Activated T-helper 17 cell treated with anti-CD3 and anti-CD28 coated beads, Interleukin-2, amount 50 U/mL, for 72 hours (primary cell): ENCODE measurements around the gene AXDND1. TPM values are rescaled to one million over a fixed set of nuclear protein-coding genes. Genes with fewer than 3 reads are reported as not detected.
"Not testable (repeated sequence)": the region's sequence is repeated elsewhere in the genome, so short reads cannot be mapped to it uniquely, and the experiment has no call there.

Experiments used
- ATAC-seq: fragments of 150-1000 bp; cut with Tn5 transposase; replicated peaks from 2 replicates; pipeline ENCODE4 v1.10.0; 2021; ENCODE audit warnings: mild to moderate bottlenecking, moderate library complexity
- H3K27ac Mint-ChIP-seq: one replicate; pipeline ENCODE4 v1.8.0; 2022; ENCODE audit warnings: mixed read lengths
- H3K27me3 Mint-ChIP-seq: one replicate; pipeline ENCODE4 v1.8.0; 2022; ENCODE audit warnings: mixed read lengths
- H3K36me3 Mint-ChIP-seq: one replicate; pipeline ENCODE4 v1.8.0; 2022; ENCODE audit warnings: low read depth, mild to moderate bottlenecking, mixed read lengths
- H3K4me1 Mint-ChIP-seq: one replicate; pipeline ENCODE4 v1.8.0; 2022; ENCODE audit warnings: mixed read lengths
- H3K4me3 Mint-ChIP-seq: one replicate; pipeline ENCODE4 v1.8.0; 2022; ENCODE audit warnings: mild to moderate bottlenecking, mixed read lengths
- H3K9me3 Mint-ChIP-seq: one replicate; pipeline ENCODE4 v1.8.0; 2022; ENCODE audit warnings: mixed read lengths
- total RNA-seq, 2 donors: library from RNA; stranded (reverse); gene quantifications; one replicate each; pipeline ENCODE4 v1.2.3, GENCODE V29; 2022

AXDND1 gene
- total RNA-seq, 2 donors from 2014 or later: not detected

- H3K4me3 Mint-ChIP-seq, H3K36me3 Mint-ChIP-seq, H3K27ac Mint-ChIP-seq, H3K4me1 Mint-ChIP-seq, H3K9me3 Mint-ChIP-seq, ATAC-seq: not testable (repeated sequence)
- peaks cover 13% of the 10 kb centered on the region for H3K27me3 Mint-ChIP-seq
These were observed 33.6 kb downstream of the AXDND1 start for GRCh38 chr1:179399399-179399798.

GRCh38 chr1:179417760-179418159 lies 52.0 kb downstream of the AXDND1 start:
- not testable (repeated sequence) for H3K27me3 Mint-ChIP-seq, ATAC-seq, H3K27ac Mint-ChIP-seq, H3K9me3 Mint-ChIP-seq, H3K36me3 Mint-ChIP-seq, H3K4me1 Mint-ChIP-seq, H3K4me3 Mint-ChIP-seq

- not testable (repeated sequence) for H3K36me3 Mint-ChIP-seq, H3K4me1 Mint-ChIP-seq
These were observed 52.9 kb downstream of the AXDND1 start for GRCh38 chr1:179418706-179419105.

GRCh38 chr1:179424610-179425009 lies 58.8 kb downstream of the AXDND1 start:
- no peak overlapping the region for H3K27ac Mint-ChIP-seq
- H3K4me3 Mint-ChIP-seq: no peak overlapping the region
- no peaks in the 10 kb centered on the region for H3K36me3 Mint-ChIP-seq
- peaks cover 15% of the 10 kb centered on the region for H3K9me3 Mint-ChIP-seq
- H3K27me3 Mint-ChIP-seq: peaks cover 10% of the 10 kb centered on the region
- ATAC-seq: no peak
- no peaks in the 10 kb centered on the region for H3K4me1 Mint-ChIP-seq

More at GRCh38 chr1:179418706-179419105, 52.9 kb downstream of the AXDND1 start:
- ATAC-seq, H3K4me3 Mint-ChIP-seq, H3K27ac Mint-ChIP-seq, H3K27me3 Mint-ChIP-seq, H3K9me3 Mint-ChIP-seq: not testable (repeated sequence)

GRCh38 chr1:179425186-179425585 lies 59.4 kb downstream of the AXDND1 start:
- ATAC-seq: no peak
- Mint-ChIP-seq H3K27me3 (peaks cover 10% of the 10 kb centered on the region), H3K9me3 (peaks cover 15% of the 10 kb centered on the region), H3K4me3 (no peak overlapping the region), H3K4me1 (no peaks in the 10 kb centered on the region), H3K36me3 (no peaks in the 10 kb centered on the region), H3K27ac (no peak overlapping the region)

- H3K27me3 Mint-ChIP-seq: peaks cover 27% of the 10 kb centered on the region
- no peaks in the 10 kb centered on the region for H3K9me3 Mint-ChIP-seq
- ATAC-seq: no peak
- H3K4me3 Mint-ChIP-seq: no peak overlapping the region
- no peaks in the 10 kb centered on the region for H3K4me1 Mint-ChIP-seq
- no peak overlapping the region for H3K27ac Mint-ChIP-seq
- H3K36me3 Mint-ChIP-seq: no peaks in the 10 kb centered on the region
These were observed 71.4 kb downstream of the AXDND1 start for GRCh38 chr1:179437171-179437570.

- H3K4me1 Mint-ChIP-seq, H3K9me3 Mint-ChIP-seq, H3K4me3 Mint-ChIP-seq, H3K27ac Mint-ChIP-seq, ATAC-seq, H3K36me3 Mint-ChIP-seq: not testable (repeated sequence)
- peaks cover 11% of the 10 kb centered on the region for H3K27me3 Mint-ChIP-seq
These were observed 73.9 kb downstream of the AXDND1 start for GRCh38 chr1:179439646-179440045.

GRCh38 chr1:179440301-179440700 lies 74.5 kb downstream of the AXDND1 start:
- H3K4me3 Mint-ChIP-seq, ATAC-seq, H3K36me3 Mint-ChIP-seq, H3K4me1 Mint-ChIP-seq, H3K9me3 Mint-ChIP-seq, H3K27ac Mint-ChIP-seq, H3K27me3 Mint-ChIP-seq: not testable (repeated sequence)

GRCh38 chr1:179440971-179441370 lies 75.2 kb downstream of the AXDND1 start:
- H3K27me3 Mint-ChIP-seq: peaks cover 10% of the 10 kb centered on the region
- H3K9me3 Mint-ChIP-seq: no peaks in the 10 kb centered on the region
- ATAC-seq: no peak
- no peaks in the 10 kb centered on the region for H3K4me1 Mint-ChIP-seq
- H3K27ac Mint-ChIP-seq: no peak overlapping the region
- no peaks in the 10 kb centered on the region for H3K36me3 Mint-ChIP-seq
- H3K4me3 Mint-ChIP-seq: no peak overlapping the region

GRCh38 chr1:179441501-179441900 lies 75.7 kb downstream of the AXDND1 start:
- Mint-ChIP-seq H3K4me1 (no peaks in the 10 kb centered on the region), H3K27me3 (peaks cover 10% of the 10 kb centered on the region), H3K36me3 (no peaks in the 10 kb centered on the region), H3K4me3 (no peak overlapping the region), H3K27ac (no peak overlapping the region), H3K9me3 (no peaks in the 10 kb centered on the region)
- ATAC-seq: no peak

- not testable (repeated sequence) for H3K27me3 Mint-ChIP-seq, H3K4me1 Mint-ChIP-seq, H3K27ac Mint-ChIP-seq, H3K36me3 Mint-ChIP-seq, ATAC-seq, H3K9me3 Mint-ChIP-seq, H3K4me3 Mint-ChIP-seq
These were observed 77.1 kb downstream of the AXDND1 start for GRCh38 chr1:179442846-179443245.

- no peak for ATAC-seq
- Mint-ChIP-seq H3K4me1 (no peaks in the 10 kb centered on the region), H3K36me3 (no peaks in the 10 kb centered on the region), H3K27ac (no peak overlapping the region), H3K4me3 (no peak overlapping the region), H3K27me3 (peaks cover 17% of the 10 kb centered on the region), H3K9me3 (no peaks in the 10 kb centered on the region)
These were observed 79.8 kb downstream of the AXDND1 start for GRCh38 chr1:179445593-179445992.

- Mint-ChIP-seq H3K4me3 (no peak overlapping the region), H3K36me3 (no peaks in the 10 kb centered on the region), H3K27ac (no peak overlapping the region), H3K9me3 (no peaks in the 10 kb centered on the region), H3K27me3 (peaks cover 27% of the 10 kb centered on the region), H3K4me1 (no peaks in the 10 kb centered on the region)
- ATAC-seq: no peak
These were observed 81.7 kb downstream of the AXDND1 start for GRCh38 chr1:179447489-179447888.

GRCh38 chr1:179448437-179449149 lies 82.8 kb downstream of the AXDND1 start:
- H3K4me3 Mint-ChIP-seq: no peak overlapping the region
- H3K27me3 Mint-ChIP-seq: peaks cover 27% of the 10 kb centered on the region
- no peaks in the 10 kb centered on the region for H3K36me3 Mint-ChIP-seq
- ATAC-seq: no peak
- no peak overlapping the region for H3K27ac Mint-ChIP-seq
- no peaks in the 10 kb centered on the region for H3K4me1 Mint-ChIP-seq
- no peaks in the 10 kb centered on the region for H3K9me3 Mint-ChIP-seq

- not testable (repeated sequence) for H3K36me3 Mint-ChIP-seq, ATAC-seq, H3K4me3 Mint-ChIP-seq, H3K27me3 Mint-ChIP-seq, H3K4me1 Mint-ChIP-seq, H3K9me3 Mint-ChIP-seq, H3K27ac Mint-ChIP-seq
These were observed 93.9 kb downstream of the AXDND1 start for GRCh38 chr1:179459606-179460206.
